Naive B cell (primary cell): Measurements from ENCODE around the gene YTHDC1. TPM values are rescaled to one million over a fixed set of nuclear protein-coding genes. Genes with fewer than 3 reads are reported as not detected.

Experiments used
- ATAC-seq, 2 donors: fragments of 150-1000 bp; cut with Tn5 transposase; 2 replicates each; pipeline ENCODE4 v1.10.0; 2021; ENCODE audit warnings: low read depth in 2 of 2, mild to moderate bottlenecking in 2 of 2, moderate library complexity in 2 of 2
- DNase-seq: peaks from one replicate; pipeline ENCODE4 v3.0.0; 2022
- H3K27ac Mint-ChIP-seq, 6 donors: one replicate each; pipeline ENCODE4 v1.8.0; 2020 to 2022; ENCODE audit warnings: mild to moderate bottlenecking in 6 of 6, mixed read lengths in 6 of 6, moderate library complexity in 5 of 6, inconsistent platforms in 2 of 6
- H3K27me3 Mint-ChIP-seq, 3 donors: one replicate each; pipeline ENCODE4 v1.8.0; 2021 to 2022; ENCODE audit warnings: mixed read lengths in 3 of 3, mild to moderate bottlenecking in 1 of 3
- H3K36me3 Mint-ChIP-seq, 2 donors: one replicate each; pipeline ENCODE4 v1.8.0; 2020 to 2022; ENCODE audit warnings: mixed read lengths in 2 of 2, inconsistent platforms in 1 of 2, mild to moderate bottlenecking in 1 of 2
- H3K4me1 Mint-ChIP-seq, 3 donors: one replicate each; pipeline ENCODE4 v1.8.0; 2020 to 2022; ENCODE audit warnings: mixed read lengths in 3 of 3, inconsistent platforms in 1 of 3, mild to moderate bottlenecking in 1 of 3, moderate library complexity in 1 of 3
- H3K4me3 Mint-ChIP-seq, 8 donors: one replicate each; pipeline ENCODE4 v1.8.0; 2020 to 2022; ENCODE audit warnings: mild to moderate bottlenecking in 8 of 8, mixed read lengths in 8 of 8, moderate library complexity in 8 of 8, inconsistent platforms in 2 of 8
- H3K9me3 Mint-ChIP-seq, 7 donors: one replicate each; pipeline ENCODE4 v1.8.0; 2020 to 2022; ENCODE audit warnings: mixed read lengths in 7 of 7, mild to moderate bottlenecking in 5 of 7, inconsistent platforms in 2 of 7, moderate library complexity in 1 of 7
- polyA plus RNA-seq, 6 donors: library from polyadenylated mRNA; unstranded; fragments of 300-500 nt; fragmentation: Illumina TruSeq; gene quantifications; one replicate each; pipeline ENCODE4 v1.2.3, GENCODE V29; 2021; ENCODE audit warnings: low read depth in 6 of 6

The YTHDC1 gene
- polyA plus RNA-seq, 6 donors from 2014 or later: 13.8 to 49.5 (median 35.1) TPM

- Mint-ChIP-seq H3K4me1 (peaks cover 41 to 58% (median 42%) of the 10 kb centered on the region in 3 donors), H3K4me3 (peak overlapping the region; percentile 93 to 100 (median 98)), H3K27me3 (no peaks in the 10 kb centered on the region)
Measured at GRCh38 chr4:68347845-68348244, 2.0 kb downstream of the YTHDC1 start.

GRCh38 chr4:68346461-68346860 lies 3.4 kb downstream of the YTHDC1 start:
- H3K4me3 Mint-ChIP-seq: peak overlapping the region in 5 of 8 donors; percentile 33 to 97 (median 93)
- DNase-seq (no peak), ATAC-seq (no peak)
- peaks cover 47 to 65% (median 51%) of the 10 kb centered on the region in 3 donors for H3K4me1 Mint-ChIP-seq
- H3K9me3 Mint-ChIP-seq: no peaks in the 10 kb centered on the region
- H3K36me3 Mint-ChIP-seq: peaks cover 0 to 8% of the 10 kb centered on the region in 2 donors
- no peaks in the 10 kb centered on the region for H3K27me3 Mint-ChIP-seq
- H3K27ac Mint-ChIP-seq: no peak overlapping the region

More at GRCh38 chr4:68347845-68348244, 2.0 kb downstream of the YTHDC1 start:
- no peak for DNase-seq
- H3K9me3 Mint-ChIP-seq: no peaks in the 10 kb centered on the region
- peaks cover 0 to 8% of the 10 kb centered on the region in 2 donors for H3K36me3 Mint-ChIP-seq
- no peak for ATAC-seq
- H3K27ac Mint-ChIP-seq: peak overlapping the region in 5 of 6 donors; percentile 38 to 100 (median 99)

GRCh38 chr4:68344785-68345184 lies 5.1 kb downstream of the YTHDC1 start:
- no peak for DNase-seq
- peak overlapping the region in 3 of 8 donors; percentile 25 to 40 (median 35) for H3K4me3 Mint-ChIP-seq
- H3K36me3 Mint-ChIP-seq: peaks cover 0 to 4% of the 10 kb centered on the region in 2 donors
- ATAC-seq: no peak
- peaks cover 46 to 67% (median 51%) of the 10 kb centered on the region in 3 donors for H3K4me1 Mint-ChIP-seq
- H3K9me3 Mint-ChIP-seq: no peaks in the 10 kb centered on the region
- H3K27ac Mint-ChIP-seq: peak overlapping the region in 1 of 6 donors; percentile 29
- H3K27me3 Mint-ChIP-seq: no peaks in the 10 kb centered on the region

GRCh38 chr4:68344049-68344448 lies 5.8 kb downstream of the YTHDC1 start:
- peaks cover 44 to 70% (median 47%) of the 10 kb centered on the region in 3 donors for H3K4me1 Mint-ChIP-seq
- H3K4me3 Mint-ChIP-seq: peak overlapping the region in 3 of 8 donors; percentile 24 to 66 (median 35)
- peak overlapping the region in 1 of 6 donors; percentile 27 for H3K27ac Mint-ChIP-seq
- no peaks in the 10 kb centered on the region for H3K36me3 Mint-ChIP-seq
- H3K27me3 Mint-ChIP-seq: no peaks in the 10 kb centered on the region
- no peak for ATAC-seq
- DNase-seq: no peak
- H3K9me3 Mint-ChIP-seq: no peaks in the 10 kb centered on the region

- ATAC-seq (no peak), DNase-seq (no peak)
- H3K27me3 Mint-ChIP-seq: no peaks in the 10 kb centered on the region
- peak overlapping the region in 2 of 8 donors; percentile 4 to 5 for H3K4me3 Mint-ChIP-seq
- H3K27ac Mint-ChIP-seq: peak overlapping the region in 5 of 6 donors; percentile 7 to 80 (median 42)
- H3K36me3 Mint-ChIP-seq: peaks cover 4 to 7% of the 10 kb centered on the region in 2 donors
- H3K9me3 Mint-ChIP-seq: no peaks in the 10 kb centered on the region
- peaks cover 34 to 62% (median 39%) of the 10 kb centered on the region in 3 donors for H3K4me1 Mint-ChIP-seq
Measured at GRCh38 chr4:68342134-68342533, 7.8 kb downstream of the YTHDC1 start.

GRCh38 chr4:68338625-68339024 lies 11.3 kb downstream of the YTHDC1 start:
- ATAC-seq (no peak), DNase-seq (no peak)
- H3K27me3 Mint-ChIP-seq: no peaks in the 10 kb centered on the region
- H3K4me1 Mint-ChIP-seq: peaks cover 14 to 45% (median 18%) of the 10 kb centered on the region in 3 donors
- peaks cover 8 to 25% of the 10 kb centered on the region in 2 donors for H3K36me3 Mint-ChIP-seq
- no peaks in the 10 kb centered on the region for H3K9me3 Mint-ChIP-seq
- no peak overlapping the region for H3K4me3 Mint-ChIP-seq
- no peak overlapping the region for H3K27ac Mint-ChIP-seq

GRCh38 chr4:68337522-68337921 lies 12.4 kb downstream of the YTHDC1 start:
- H3K4me1 Mint-ChIP-seq: peaks cover 14 to 42% (median 18%) of the 10 kb centered on the region in 3 donors
- no peaks in the 10 kb centered on the region for H3K27me3 Mint-ChIP-seq
- DNase-seq (no peak), ATAC-seq (no peak)
- peak overlapping the region in 1 of 6 donors; percentile 78 for H3K27ac Mint-ChIP-seq
- peaks cover 8 to 32% of the 10 kb centered on the region in 2 donors for H3K36me3 Mint-ChIP-seq
- H3K9me3 Mint-ChIP-seq: no peaks in the 10 kb centered on the region
- no peak overlapping the region for H3K4me3 Mint-ChIP-seq

GRCh38 chr4:68337004-68337403 lies 12.9 kb downstream of the YTHDC1 start:
- Mint-ChIP-seq H3K9me3 (no peaks in the 10 kb centered on the region), H3K4me3 (no peak overlapping the region), H3K36me3 (peaks cover 8 to 37% of the 10 kb centered on the region in 2 donors), H3K27ac (peak overlapping the region in 5 of 6 donors; percentile 19 to 78 (median 44)), H3K27me3 (no peaks in the 10 kb centered on the region), H3K4me1 (peaks cover 11 to 38% (median 15%) of the 10 kb centered on the region in 3 donors)
- DNase-seq (no peak), ATAC-seq (no peak)

- Mint-ChIP-seq H3K9me3 (no peaks in the 10 kb centered on the region), H3K4me3 (no peak overlapping the region), H3K27me3 (no peaks in the 10 kb centered on the region), H3K27ac (peak overlapping the region in 4 of 6 donors; percentile 21 to 78 (median 33)), H3K36me3 (peaks cover 8 to 40% of the 10 kb centered on the region in 2 donors), H3K4me1 (peaks cover 7 to 34% (median 10%) of the 10 kb centered on the region in 3 donors)
- DNase-seq (no peak), ATAC-seq (no peak)
Measured at GRCh38 chr4:68336530-68336929, 13.4 kb downstream of the YTHDC1 start.

- no peak for DNase-seq
- H3K27me3 Mint-ChIP-seq: no peaks in the 10 kb centered on the region
- H3K27ac Mint-ChIP-seq: peak overlapping the region in 4 of 6 donors; percentile 20 to 59 (median 36)
- no peak overlapping the region for H3K4me3 Mint-ChIP-seq
- H3K36me3 Mint-ChIP-seq: peaks cover 19 to 20% of the 10 kb centered on the region in 2 donors
- ATAC-seq: no peak
- no peaks in the 10 kb centered on the region for H3K9me3 Mint-ChIP-seq
- H3K4me1 Mint-ChIP-seq: peaks cover 3 to 7% (median 6%) of the 10 kb centered on the region in 3 donors
Measured at GRCh38 chr4:68326141-68326540, 23.7 kb downstream of the YTHDC1 start.

- Mint-ChIP-seq H3K27me3 (no peaks in the 10 kb centered on the region), H3K27ac (peak overlapping the region in 3 of 6 donors; percentile 11 to 73 (median 37))
- peak; percentile 70 to 75 for ATAC-seq
Measured at GRCh38 chr4:68324519-68325262, 25.2 kb downstream of the YTHDC1 start.

GRCh38 chr4:68319040-68319439 lies 30.9 kb downstream of the YTHDC1 start:
- DNase-seq (no peak), ATAC-seq (no peak)
- Mint-ChIP-seq H3K27ac (peak overlapping the region in 3 of 6 donors; percentile 29 to 93 (median 41)), H3K36me3 (peaks cover 16 to 30% of the 10 kb centered on the region in 2 donors), H3K9me3 (no peaks in the 10 kb centered on the region), H3K4me3 (no peak overlapping the region), H3K4me1 (no peaks in the 10 kb centered on the region), H3K27me3 (no peaks in the 10 kb centered on the region)

More at GRCh38 chr4:68324519-68325262, 25.2 kb downstream of the YTHDC1 start:
- Mint-ChIP-seq H3K4me3 (no peak overlapping the region), H3K4me1 (peaks cover 3 to 7% (median 6%) of the 10 kb centered on the region in 3 donors), H3K9me3 (no peaks in the 10 kb centered on the region), H3K36me3 (peaks cover 19 to 20% of the 10 kb centered on the region in 2 donors)
- DNase-seq: no peak

GRCh38 chr4:68316193-68316969 lies 33.5 kb downstream of the YTHDC1 start:
- Mint-ChIP-seq H3K4me1 (no peaks in the 10 kb centered on the region), H3K27ac (peak overlapping the region in 2 of 6 donors; percentile 33 to 63), H3K4me3 (no peak overlapping the region), H3K9me3 (no peaks in the 10 kb centered on the region), H3K36me3 (peaks cover 10 to 37% of the 10 kb centered on the region in 2 donors), H3K27me3 (no peaks in the 10 kb centered on the region)
- no peak for DNase-seq
- no peak for ATAC-seq
